KMS-11 (cell line): ENCODE data around the gene EPHA6.

ENCODE experiments used
- H2AFZ ChIP-seq: fragments of 200-600 bp; sonication (generic); 2 replicates; pipeline ENCODE4 v1.6.1; 2016; ENCODE audit warnings: antibody characterized with exemption, mixed run types, low read depth
- H3K27ac ChIP-seq: fragments of 200-600 bp; sonication (generic); 2 replicates; pipeline ENCODE4 v1.6.1; 2016; ENCODE audit warnings: mild to moderate bottlenecking, mixed run types
- H3K27me3 ChIP-seq: fragments of 200-600 bp; sonication (generic); 2 replicates; pipeline ENCODE4 v1.6.1; 2017; ENCODE audit warnings: mild to moderate bottlenecking, low read depth, mixed run types, moderate library complexity; ENCODE audit not compliant: insufficient read depth
- H3K36me3 ChIP-seq: fragments of 200-600 bp; sonication (generic); 2 replicates; pipeline ENCODE4 v1.6.1; 2017; ENCODE audit warnings: mild to moderate bottlenecking, mixed run types; ENCODE audit not compliant: insufficient read depth
- H3K4me1 ChIP-seq: fragments of 200-600 bp; sonication (generic); 2 replicates; pipeline ENCODE4 v1.6.1; 2016; ENCODE audit warnings: mild to moderate bottlenecking, low read depth, mixed run types; ENCODE audit not compliant: poor library complexity, severe bottlenecking
- H3K4me2 ChIP-seq: fragments of 200-600 bp; sonication (generic); 2 replicates; pipeline ENCODE4 v1.7.0; 2016; ENCODE audit warnings: mild to moderate bottlenecking, mixed run types
- H3K4me3 ChIP-seq: fragments of 200-600 bp; sonication (generic); IDR thresholded peaks from 2 replicates; pipeline ENCODE4 v1.6.1; 2017; ENCODE audit warnings: low read depth, low read length, mixed read lengths; ENCODE audit not compliant: insufficient read depth
- H3K79me2 ChIP-seq: fragments of 200-600 bp; sonication (generic); 2 replicates; pipeline ENCODE4 v1.6.1; 2016; ENCODE audit warnings: low read depth, mixed run types; ENCODE audit not compliant: insufficient read depth
- H3K9ac ChIP-seq: fragments of 200-600 bp; sonication (generic); 2 replicates; pipeline ENCODE4 v1.6.1; 2016; ENCODE audit warnings: mild to moderate bottlenecking, mixed run types
- H4K20me1 ChIP-seq: fragments of 200-600 bp; sonication (generic); 2 replicates; pipeline ENCODE4 v1.6.1; 2016; ENCODE audit warnings: mild to moderate bottlenecking, mixed run types; ENCODE audit not compliant: insufficient read depth
- TF ChIP-seq, protein P1 (sequence below): fragments of 200-600 bp; sonication (generic); conservative IDR thresholded peaks from 2 replicates; pipeline ENCODE4 v1.6.1; 2017; ENCODE audit warnings: low read depth, mild to moderate bottlenecking, antibody characterized with exemption, low read length, moderate library complexity, mixed read lengths

EPHA6 gene

DNA sequence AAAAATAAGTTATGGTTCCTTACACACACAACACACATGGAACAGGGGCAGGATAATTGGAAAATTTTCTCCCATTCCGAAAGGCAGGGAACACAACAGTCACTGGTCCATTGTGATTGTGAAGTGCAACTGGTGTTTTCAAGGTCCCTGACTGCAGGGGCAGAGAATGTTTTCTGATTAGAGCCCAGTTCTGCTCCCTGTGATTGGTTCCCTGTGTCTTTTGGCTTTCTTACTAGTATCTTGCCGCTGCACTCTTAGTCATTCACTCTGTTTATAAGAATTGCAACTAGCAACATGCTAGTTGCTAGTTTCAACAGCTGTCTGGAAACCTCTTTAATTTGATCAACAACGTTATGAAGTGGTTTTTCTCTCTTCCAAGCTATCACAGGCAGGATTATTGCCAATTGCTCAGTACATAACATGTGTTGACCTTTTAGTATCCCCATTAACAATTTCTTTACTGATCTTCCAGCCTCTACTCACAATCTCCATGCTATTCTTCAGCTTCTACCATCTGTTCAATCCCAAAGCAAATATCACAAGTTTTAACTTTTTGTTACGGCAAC is 177.5 kb downstream of the EPHA6 start:
- no peak overlapping the region for H2AFZ ChIP-seq
- H3K79me2 ChIP-seq, result no peaks in the 10 kb centered on the region
- H3K4me1 ChIP-seq, result no peaks in the 10 kb centered on the region
- no peaks in the 10 kb centered on the region for H3K36me3 ChIP-seq
- TF ChIP-seq, protein P1, sequence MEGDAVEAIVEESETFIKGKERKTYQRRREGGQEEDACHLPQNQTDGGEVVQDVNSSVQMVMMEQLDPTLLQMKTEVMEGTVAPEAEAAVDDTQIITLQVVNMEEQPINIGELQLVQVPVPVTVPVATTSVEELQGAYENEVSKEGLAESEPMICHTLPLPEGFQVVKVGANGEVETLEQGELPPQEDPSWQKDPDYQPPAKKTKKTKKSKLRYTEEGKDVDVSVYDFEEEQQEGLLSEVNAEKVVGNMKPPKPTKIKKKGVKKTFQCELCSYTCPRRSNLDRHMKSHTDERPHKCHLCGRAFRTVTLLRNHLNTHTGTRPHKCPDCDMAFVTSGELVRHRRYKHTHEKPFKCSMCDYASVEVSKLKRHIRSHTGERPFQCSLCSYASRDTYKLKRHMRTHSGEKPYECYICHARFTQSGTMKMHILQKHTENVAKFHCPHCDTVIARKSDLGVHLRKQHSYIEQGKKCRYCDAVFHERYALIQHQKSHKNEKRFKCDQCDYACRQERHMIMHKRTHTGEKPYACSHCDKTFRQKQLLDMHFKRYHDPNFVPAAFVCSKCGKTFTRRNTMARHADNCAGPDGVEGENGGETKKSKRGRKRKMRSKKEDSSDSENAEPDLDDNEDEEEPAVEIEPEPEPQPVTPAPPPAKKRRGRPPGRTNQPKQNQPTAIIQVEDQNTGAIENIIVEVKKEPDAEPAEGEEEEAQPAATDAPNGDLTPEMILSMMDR, result no peak
- H3K27ac ChIP-seq, result no peak overlapping the region
- H3K4me3 ChIP-seq, result no peak overlapping the region
- H3K27me3 ChIP-seq, result no peaks in the 10 kb centered on the region
- H4K20me1 ChIP-seq, result no peaks in the 10 kb centered on the region
- no peak overlapping the region for H3K4me2 ChIP-seq
- no peak overlapping the region for H3K9ac ChIP-seq

DNA sequence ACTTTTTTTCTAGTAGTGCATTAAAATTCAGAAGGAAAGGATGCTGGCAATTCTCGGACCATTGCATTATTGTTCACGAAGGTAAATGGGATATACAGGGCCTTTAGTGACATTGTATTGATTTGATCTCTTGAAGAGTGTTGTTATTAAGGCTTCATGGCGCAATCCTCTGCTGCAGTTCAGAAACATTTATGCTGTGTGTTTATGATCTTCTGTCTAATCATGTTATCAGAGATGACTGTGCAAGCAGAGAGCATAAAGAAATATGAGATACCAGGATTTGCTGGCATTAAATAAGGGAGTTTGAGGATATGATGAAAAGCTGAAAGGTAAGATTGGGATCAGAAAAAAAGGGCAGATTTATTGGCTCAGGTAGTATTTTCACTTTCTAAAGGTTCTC is 180.6 kb downstream of the EPHA6 start:
- H4K20me1 ChIP-seq, result no peaks in the 10 kb centered on the region
- no peaks in the 10 kb centered on the region for H3K79me2 ChIP-seq
- H3K4me2 ChIP-seq, result no peak overlapping the region
- TF ChIP-seq, protein P1, result no peak
- H2AFZ ChIP-seq, result no peak overlapping the region
- H3K27me3 ChIP-seq, result no peaks in the 10 kb centered on the region
- H3K36me3 ChIP-seq, result no peaks in the 10 kb centered on the region
- H3K4me3 ChIP-seq, result no peak overlapping the region
- H3K4me1 ChIP-seq, result no peaks in the 10 kb centered on the region
- no peak overlapping the region for H3K9ac ChIP-seq
- H3K27ac ChIP-seq, result no peak overlapping the region

DNA sequence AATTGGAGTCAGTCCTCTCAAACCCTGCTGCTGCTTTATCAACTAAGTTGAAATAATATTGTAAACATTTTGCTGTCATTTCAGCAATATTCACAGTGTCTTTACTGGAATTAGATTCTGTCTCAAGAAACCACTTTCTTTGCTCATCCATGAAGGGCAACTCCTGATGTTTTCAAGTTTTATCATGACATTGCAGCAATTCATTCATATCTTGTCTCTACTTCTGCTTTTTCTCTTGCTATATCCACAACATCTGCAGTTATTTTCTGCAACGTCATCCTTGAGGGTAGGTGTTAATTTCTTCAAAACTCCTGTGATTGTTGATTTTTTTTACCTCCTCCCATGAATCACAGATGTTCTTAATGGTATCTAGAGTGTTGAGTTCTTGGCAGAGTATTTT is 181.6 kb downstream of the EPHA6 start:
- no peak overlapping the region for H3K4me2 ChIP-seq

DNA sequence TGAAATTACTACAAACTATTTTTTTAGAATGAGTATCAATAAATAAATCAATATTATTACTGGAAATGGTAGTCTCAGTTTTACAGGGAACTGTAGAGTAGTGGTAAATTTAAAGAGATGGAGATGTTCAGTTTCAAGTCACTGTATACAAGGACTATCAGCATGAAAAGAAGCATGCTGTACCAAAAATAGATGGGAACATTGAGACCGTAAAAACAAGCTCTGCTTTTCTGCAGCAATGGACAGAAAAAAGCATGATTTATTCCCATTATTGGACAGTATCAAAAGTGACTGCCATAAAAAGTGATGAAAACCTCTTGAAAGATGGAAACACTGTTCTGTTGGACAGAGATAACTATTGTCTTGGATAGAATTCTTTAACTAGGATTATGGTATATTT is 187.2 kb downstream of the EPHA6 start:
- Histone ChIP-seq H3K4me2 (no peak overlapping the region), H4K20me1 (no peaks in the 10 kb centered on the region), H2AFZ (no peak overlapping the region), H3K79me2 (no peaks in the 10 kb centered on the region), H3K9ac (no peak overlapping the region), H3K4me1 (no peaks in the 10 kb centered on the region), H3K27me3 (no peaks in the 10 kb centered on the region), H3K4me3 (no peak overlapping the region), H3K27ac (no peak overlapping the region), H3K36me3 (no peaks in the 10 kb centered on the region)
- TF ChIP-seq, protein P1, result no peak

More for the DNA sequence above, 181.6 kb downstream of the EPHA6 start:
- no peaks in the 10 kb centered on the region for H3K27me3 ChIP-seq
- H3K9ac ChIP-seq, result no peak overlapping the region
- no peaks in the 10 kb centered on the region for H3K36me3 ChIP-seq
- no peak overlapping the region for H3K27ac ChIP-seq
- H3K4me1 ChIP-seq, result no peaks in the 10 kb centered on the region
- no peak overlapping the region for H3K4me3 ChIP-seq
- H2AFZ ChIP-seq, result no peak overlapping the region
- no peaks in the 10 kb centered on the region for H4K20me1 ChIP-seq
- TF ChIP-seq, protein P1, result no peak
- H3K79me2 ChIP-seq, result no peaks in the 10 kb centered on the region
